Caco-2 (cell line): ENCODE measurements around the gene ZNF577. TPM values are rescaled to one million over a fixed set of nuclear protein-coding genes. Genes with fewer than 3 reads are reported as not detected.

ENCODE experiments used
- BruUV-seq: library from RNA; stranded (reverse); fragments of 400-500 nt; replicated peaks from 2 replicates; lab custom pipeline; 2021; lab: Mats Ljungman, UMichigan
- CTCF ChIA-PET: fragments of 300-600 bp; sonication (Branson Sonifier 250); formaldehyde crosslinking; loops from one replicate; lab custom pipeline; 2022; ENCODE audit warnings: antibody characterized with exemption; lab: Charles Lee
- POLR2A ChIA-PET: fragments of 300-600 bp; sonication (Branson Sonifier 250); formaldehyde crosslinking; loops from one replicate; lab custom pipeline; 2022; ENCODE audit warnings: antibody characterized with exemption; lab: Charles Lee
- DNase-seq, 2 experiments: peaks; one replicate each; pipeline versions ENCODE4 v3.0.0 to v3.0.0-alpha.2; 2020 to 2022
- H3K27me3 ChIP-seq: replicated peaks from 2 replicates; pipeline ENCODE4 v1.6.0; 2011; ENCODE audit warnings: low read length; ENCODE audit not compliant: control insufficient read depth, insufficient read depth
- H3K36me3 ChIP-seq: 2 replicates; pipeline ENCODE4 v1.5.1; 2011; ENCODE audit warnings: low read length; ENCODE audit not compliant: control insufficient read depth, insufficient read depth
- H3K4me1 ChIP-seq: fragments of 250-450 bp; sonication (Bioruptor Pico); 2 replicates; pipeline ENCODE4 v1.5.1; 2020; ENCODE audit warnings: mild to moderate bottlenecking
- H3K4me3 ChIP-seq: 2 replicates; pipeline ENCODE4 v1.5.1; 2011; ENCODE audit warnings: low read depth, mild to moderate bottlenecking, control low read depth, low read length
- H3K9me3 ChIP-seq: fragments of 250-450 bp; sonication (Bioruptor Pico); 2 replicates; pipeline ENCODE4 v1.5.1; 2020; ENCODE audit warnings: mild to moderate bottlenecking, moderate library complexity
- H3K27ac Mint-ChIP-seq: one replicate; pipeline ENCODE4 v1.8.0; 2022; ENCODE audit warnings: mixed read lengths; ENCODE audit not compliant: unreplicated experiment
- H3K27me3 Mint-ChIP-seq: one replicate; pipeline ENCODE4 v1.8.0; 2022; ENCODE audit warnings: mixed read lengths; ENCODE audit not compliant: insufficient read depth, unreplicated experiment
- H3K36me3 Mint-ChIP-seq: one replicate; pipeline ENCODE4 v1.8.0; 2022; ENCODE audit warnings: mild to moderate bottlenecking, mixed read lengths; ENCODE audit not compliant: insufficient read depth, unreplicated experiment
- H3K4me1 Mint-ChIP-seq: one replicate; pipeline ENCODE4 v1.8.0; 2022; ENCODE audit warnings: low read depth, mixed read lengths; ENCODE audit not compliant: unreplicated experiment
- H3K4me3 Mint-ChIP-seq: one replicate; pipeline ENCODE4 v1.8.0; 2022; ENCODE audit warnings: mild to moderate bottlenecking, moderate library complexity, mixed read lengths; ENCODE audit not compliant: unreplicated experiment
- H3K9me3 Mint-ChIP-seq: one replicate; pipeline ENCODE4 v1.8.0; 2022; ENCODE audit warnings: mixed read lengths; ENCODE audit not compliant: unreplicated experiment
- intact Hi-C: fragments of 100-400 bp; cut with micrococcal nuclease; formaldehyde crosslinking; loops from one replicate; pipeline ENCODE4 v1.10.0; 2022; ENCODE audit not compliant: unreplicated experiment
- total RNA-seq: library from RNA; stranded (reverse); gene quantifications from 2 replicates; pipeline ENCODE4 v1.2.3, GENCODE V29; 2022
- TF ChIP-seq, protein P1 (sequence below), 2 experiments: fragments of 200-600 bp in 1 of 2; IDR thresholded peaks; 1 replicate in 1 of 2; 2 replicates in 1 of 2; pipeline versions ENCODE4 v1.5.1 to v1.8.0; 2011 to 2022; ENCODE audit warnings: antibody characterized with exemption in 1 of 2, control low read depth in 1 of 2, inconsistent platforms in 1 of 2, low read depth in 1 of 2, low read length in 1 of 2, mild to moderate bottlenecking in 1 of 2, moderate library complexity in 1 of 2; ENCODE audit not compliant: insufficient read depth in 1 of 2, severe bottlenecking in 1 of 2, unreplicated experiment in 1 of 2

The ZNF577 gene
- total RNA-seq, 1 experiment from 2014 or later, result 7.7 TPM

DNA sequence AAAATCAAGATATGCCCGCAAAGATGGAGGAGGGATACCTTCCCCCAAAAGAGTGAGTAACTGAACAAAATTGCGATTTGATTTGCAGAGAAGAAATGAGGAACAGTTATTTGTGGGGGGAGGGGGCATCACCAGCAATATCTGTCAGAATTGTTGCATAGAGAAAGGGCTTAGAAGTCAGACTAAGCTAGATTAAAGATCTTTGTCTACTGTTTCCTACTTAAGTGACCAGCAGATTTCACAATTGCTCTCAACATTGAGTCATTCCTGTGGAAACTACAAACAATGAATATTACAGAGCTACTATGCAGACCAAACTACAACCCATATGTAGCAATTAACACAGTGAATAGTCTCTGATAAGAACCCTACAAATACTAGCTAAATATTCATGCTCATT is 65.4 kb downstream of the ZNF577 start:
- CTCF ChIA-PET, result no interaction called here
- H3K36me3 ChIP-seq, result no peaks in the 10 kb centered on the region
- H3K4me1 ChIP-seq, result no peaks in the 10 kb centered on the region
- DNase-seq, result no peak
- POLR2A ChIA-PET, result no interaction called here
- H3K4me1 Mint-ChIP-seq, result no peaks in the 10 kb centered on the region
- H3K4me3 ChIP-seq, result no peak overlapping the region
- H3K4me3 Mint-ChIP-seq, result no peak overlapping the region
- TF ChIP-seq, protein P1, sequence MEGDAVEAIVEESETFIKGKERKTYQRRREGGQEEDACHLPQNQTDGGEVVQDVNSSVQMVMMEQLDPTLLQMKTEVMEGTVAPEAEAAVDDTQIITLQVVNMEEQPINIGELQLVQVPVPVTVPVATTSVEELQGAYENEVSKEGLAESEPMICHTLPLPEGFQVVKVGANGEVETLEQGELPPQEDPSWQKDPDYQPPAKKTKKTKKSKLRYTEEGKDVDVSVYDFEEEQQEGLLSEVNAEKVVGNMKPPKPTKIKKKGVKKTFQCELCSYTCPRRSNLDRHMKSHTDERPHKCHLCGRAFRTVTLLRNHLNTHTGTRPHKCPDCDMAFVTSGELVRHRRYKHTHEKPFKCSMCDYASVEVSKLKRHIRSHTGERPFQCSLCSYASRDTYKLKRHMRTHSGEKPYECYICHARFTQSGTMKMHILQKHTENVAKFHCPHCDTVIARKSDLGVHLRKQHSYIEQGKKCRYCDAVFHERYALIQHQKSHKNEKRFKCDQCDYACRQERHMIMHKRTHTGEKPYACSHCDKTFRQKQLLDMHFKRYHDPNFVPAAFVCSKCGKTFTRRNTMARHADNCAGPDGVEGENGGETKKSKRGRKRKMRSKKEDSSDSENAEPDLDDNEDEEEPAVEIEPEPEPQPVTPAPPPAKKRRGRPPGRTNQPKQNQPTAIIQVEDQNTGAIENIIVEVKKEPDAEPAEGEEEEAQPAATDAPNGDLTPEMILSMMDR (IDR thresholded peaks at IDR 0.05; ENCODE audit: insufficient read depth in 1 of 2, low read depth in 1 of 2, low read length in 1 of 2, severe bottlenecking in 1 of 2, unreplicated experiment in 1 of 2), result no peak
- peaks cover 77% of the 10 kb centered on the region for H3K9me3 Mint-ChIP-seq
- intact Hi-C loops, result no loop called here
- BruUV-seq, result no TSS peak
- no peaks in the 10 kb centered on the region for H3K27me3 ChIP-seq
- H3K36me3 Mint-ChIP-seq, result no peaks in the 10 kb centered on the region
- no peak overlapping the region for H3K27ac Mint-ChIP-seq
- H3K9me3 ChIP-seq, result peaks cover 6% of the 10 kb centered on the region
- H3K27me3 Mint-ChIP-seq, result no peaks in the 10 kb centered on the region

DNA sequence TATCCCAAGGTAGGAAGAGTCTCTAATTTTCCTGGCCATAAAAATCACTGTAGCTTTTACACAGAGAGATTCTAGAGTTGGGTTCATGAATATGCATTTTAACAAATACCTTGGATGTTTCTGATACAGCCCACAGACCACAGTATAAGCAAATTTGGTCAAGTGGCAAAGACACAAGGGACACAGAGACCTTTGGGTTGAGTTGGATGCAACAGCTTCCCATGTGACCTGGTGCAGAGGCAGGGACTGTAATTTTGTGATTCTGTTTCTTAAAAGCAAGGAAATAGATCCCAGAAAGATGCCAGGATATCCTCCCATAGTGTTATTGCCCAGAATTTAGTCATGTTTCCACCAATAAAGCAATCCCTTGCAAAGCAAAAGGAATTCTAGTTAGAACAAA is 65.8 kb downstream of the ZNF577 start:
- BruUV-seq, result no TSS peak
- TF ChIP-seq, protein P1 (IDR thresholded peaks at IDR 0.05; ENCODE audit: insufficient read depth in 1 of 2, low read depth in 1 of 2, low read length in 1 of 2, severe bottlenecking in 1 of 2, unreplicated experiment in 1 of 2), result no peak
- POLR2A ChIA-PET, result no interaction called here
- CTCF ChIA-PET, result no interaction called here
- H3K4me3 ChIP-seq, result no peak overlapping the region
- peaks cover 6% of the 10 kb centered on the region for H3K9me3 ChIP-seq
- Mint-ChIP-seq H3K36me3 (no peaks in the 10 kb centered on the region), H3K27ac (no peak overlapping the region), H3K4me3 (no peak overlapping the region), H3K27me3 (no peaks in the 10 kb centered on the region), H3K4me1 (no peaks in the 10 kb centered on the region), H3K9me3 (peaks cover 75% of the 10 kb centered on the region)
- intact Hi-C loops, result no loop called here
- no peaks in the 10 kb centered on the region for H3K36me3 ChIP-seq
- H3K4me1 ChIP-seq, result no peaks in the 10 kb centered on the region
- no peaks in the 10 kb centered on the region for H3K27me3 ChIP-seq
- DNase-seq, result no peak

DNA sequence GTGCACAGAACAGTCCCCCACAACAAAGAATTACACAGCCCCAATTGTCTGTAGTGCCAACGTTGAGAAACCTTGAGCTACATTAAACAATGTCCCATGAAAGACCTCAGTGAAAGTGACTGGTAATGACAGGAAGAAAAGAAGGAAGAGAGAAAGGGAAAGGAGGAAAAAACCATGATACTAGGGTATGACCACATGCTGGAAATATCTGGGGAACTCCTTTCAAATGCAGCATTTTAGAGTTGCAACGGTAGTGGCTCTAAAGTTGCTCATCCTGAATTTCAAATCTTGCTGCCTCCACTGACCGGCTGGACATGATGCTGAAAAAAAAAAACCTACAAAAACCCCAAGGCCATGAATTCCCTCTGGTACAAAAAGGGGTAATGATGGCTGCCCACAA is 66.3 kb downstream of the ZNF577 start:
- Mint-ChIP-seq H3K27ac (no peak overlapping the region), H3K4me1 (no peaks in the 10 kb centered on the region), H3K27me3 (no peaks in the 10 kb centered on the region), H3K36me3 (no peaks in the 10 kb centered on the region), H3K4me3 (no peak overlapping the region), H3K9me3 (peaks cover 70% of the 10 kb centered on the region)
- H3K27me3 ChIP-seq, result no peaks in the 10 kb centered on the region
- TF ChIP-seq, protein P1 (IDR thresholded peaks at IDR 0.05; ENCODE audit: insufficient read depth in 1 of 2, low read depth in 1 of 2, low read length in 1 of 2, severe bottlenecking in 1 of 2, unreplicated experiment in 1 of 2), result no peak
- DNase-seq, result no peak
- no TSS peak for BruUV-seq
- intact Hi-C loops, result no loop called here
- H3K4me1 ChIP-seq, result no peaks in the 10 kb centered on the region
- H3K9me3 ChIP-seq, result peaks cover 6% of the 10 kb centered on the region
- CTCF ChIA-PET, result no interaction called here
- no peak overlapping the region for H3K4me3 ChIP-seq
- no peaks in the 10 kb centered on the region for H3K36me3 ChIP-seq
- POLR2A ChIA-PET, result no interaction called here

Other genes starting within 250 kb of the ZNF577 start
- not detected in 2 replicates for gene SIGLEC14, start 241.1 kb downstream of the ZNF577 start, total RNA-seq
- gene SPACA6, start 194.6 kb downstream of the ZNF577 start, total RNA-seq, result 3.6 and 4.9 TPM in 2 replicates
- gene HAS1, start 164.0 kb downstream of the ZNF577 start, total RNA-seq, result not detected in 2 replicates
- not detected in 2 replicates for gene FPR1, start 136.1 kb downstream of the ZNF577 start, total RNA-seq
- gene FPR2, start 126.8 kb downstream of the ZNF577 start, total RNA-seq, result not detected in 2 replicates
- gene FPR3, start 92.8 kb downstream of the ZNF577 start, total RNA-seq, result not detected in 2 replicates
- 3.7 and 7.9 TPM in 2 replicates for gene ZNF649, start 17.1 kb upstream of the ZNF577 start, total RNA-seq
- 1.3 and 2.2 TPM in 2 replicates for gene ZNF613, start 39.5 kb upstream of the ZNF577 start, total RNA-seq
- 2.5 and 2.6 TPM in 2 replicates for gene ZNF350, start 98.9 kb upstream of the ZNF577 start, total RNA-seq
- 5.2 and 7.1 TPM in 2 replicates for gene ZNF615, start 120.3 kb upstream of the ZNF577 start, total RNA-seq
- gene ZNF614, start 140.4 kb upstream of the ZNF577 start, total RNA-seq, result 7.8 and 8.7 TPM in 2 replicates
- 7.0 and 10.5 TPM in 2 replicates for gene ZNF432, start 160.9 kb upstream of the ZNF577 start, total RNA-seq
- gene ZNF841, start 207.8 kb upstream of the ZNF577 start, total RNA-seq, result 14.9 and 16.7 TPM in 2 replicates